HG03045 (cell line): Measurements from ENCODE around the gene RAD21L1.

ENCODE experiments used
- ATAC-seq: cut with Tn5 transposase; IDR thresholded peaks from one replicate; pipeline ENCODE4 v1.9.1; 2021; ENCODE audit warnings: mild to moderate bottlenecking, moderate library complexity; ENCODE audit not compliant: unreplicated experiment

The RAD21L1 gene

DNA sequence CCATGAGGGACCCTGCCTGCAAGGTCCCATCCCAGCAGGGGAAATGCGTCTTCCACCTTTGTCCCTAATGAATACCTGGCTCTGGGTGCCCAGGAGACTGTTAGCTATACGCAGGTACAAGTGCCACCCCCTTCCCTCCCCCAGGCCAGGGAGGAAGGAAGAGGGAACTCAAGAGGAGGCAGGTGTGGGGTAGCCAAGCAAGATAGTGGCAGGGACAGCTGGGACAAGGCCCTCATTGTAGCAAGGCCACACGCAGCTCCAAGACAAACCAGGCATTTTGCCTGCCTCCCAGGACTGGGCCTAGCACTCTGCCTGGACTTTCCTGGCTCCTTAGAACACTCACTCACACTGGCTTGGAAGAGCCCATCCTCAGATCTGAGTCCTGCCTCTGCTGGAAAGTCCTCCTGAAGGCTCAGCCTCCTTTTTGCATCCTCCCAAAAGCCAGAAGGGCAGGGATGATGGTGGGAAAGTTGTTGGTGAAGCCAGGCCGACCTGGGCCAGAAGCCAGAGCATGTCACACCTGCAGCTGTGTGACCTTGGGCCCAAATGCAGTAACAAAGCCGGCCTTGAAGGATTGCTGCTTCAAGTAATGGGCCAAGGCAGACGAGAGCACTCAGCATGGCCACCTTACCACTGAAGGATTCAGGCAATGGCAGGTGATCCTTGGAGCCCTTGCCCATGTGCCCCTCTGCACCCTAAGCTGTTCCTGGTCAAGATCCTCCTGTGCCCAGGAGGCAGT is 68.0 kb downstream of the RAD21L1 start:
- ATAC-seq, result no peak

DNA sequence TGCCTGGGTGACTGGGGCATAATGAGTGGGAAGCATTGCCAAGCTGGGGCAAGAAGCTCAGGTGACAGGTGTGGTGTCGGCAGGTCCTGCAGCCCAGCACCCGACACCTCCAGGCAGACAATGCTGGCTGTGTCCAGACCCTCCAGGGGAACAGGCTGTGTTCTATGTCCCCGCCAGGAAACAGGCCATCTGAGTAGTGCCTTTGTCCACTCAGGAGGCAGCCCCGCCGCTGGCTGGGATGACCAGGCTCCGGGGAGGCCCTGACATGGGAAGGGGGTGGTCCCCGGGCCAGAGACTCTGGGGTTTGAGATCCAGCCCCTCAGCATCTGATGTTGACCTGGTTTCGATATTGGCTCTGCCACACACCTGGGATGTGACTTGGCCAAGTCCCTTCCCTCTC is 68.7 kb downstream of the RAD21L1 start:
- no peak for ATAC-seq

DNA sequence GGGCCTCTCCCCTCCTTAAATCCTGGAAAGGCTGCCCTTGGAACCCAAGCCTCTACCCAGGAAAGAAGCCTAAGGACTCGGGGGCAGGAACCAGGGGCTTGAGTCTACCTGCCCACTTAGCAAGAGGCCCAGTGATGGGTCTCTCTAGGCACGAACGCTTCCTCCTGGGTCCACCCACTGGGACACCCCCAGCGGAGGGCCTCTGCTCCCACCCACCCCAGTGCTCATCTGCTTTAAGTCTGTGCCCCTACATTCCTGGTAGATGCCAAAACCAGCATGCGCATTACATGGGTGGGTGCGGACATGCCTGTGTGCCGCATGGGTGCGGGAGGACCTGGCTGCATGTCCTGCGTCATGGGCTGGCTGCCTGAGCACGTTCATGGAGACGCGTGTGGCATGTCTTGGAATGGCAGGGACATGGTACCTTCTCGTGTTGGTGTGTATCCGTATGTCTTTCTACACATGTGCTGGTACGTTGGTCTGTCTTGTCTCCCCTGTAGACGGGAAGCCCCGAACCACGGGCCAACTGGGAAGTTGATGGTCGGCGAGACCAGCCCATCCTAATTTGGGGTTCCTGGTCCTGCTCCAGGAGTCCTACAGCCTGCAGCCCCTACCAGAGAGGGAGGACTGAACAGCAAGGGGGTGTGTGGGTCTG is 69.6 kb downstream of the RAD21L1 start:
- no peak for ATAC-seq

DNA sequence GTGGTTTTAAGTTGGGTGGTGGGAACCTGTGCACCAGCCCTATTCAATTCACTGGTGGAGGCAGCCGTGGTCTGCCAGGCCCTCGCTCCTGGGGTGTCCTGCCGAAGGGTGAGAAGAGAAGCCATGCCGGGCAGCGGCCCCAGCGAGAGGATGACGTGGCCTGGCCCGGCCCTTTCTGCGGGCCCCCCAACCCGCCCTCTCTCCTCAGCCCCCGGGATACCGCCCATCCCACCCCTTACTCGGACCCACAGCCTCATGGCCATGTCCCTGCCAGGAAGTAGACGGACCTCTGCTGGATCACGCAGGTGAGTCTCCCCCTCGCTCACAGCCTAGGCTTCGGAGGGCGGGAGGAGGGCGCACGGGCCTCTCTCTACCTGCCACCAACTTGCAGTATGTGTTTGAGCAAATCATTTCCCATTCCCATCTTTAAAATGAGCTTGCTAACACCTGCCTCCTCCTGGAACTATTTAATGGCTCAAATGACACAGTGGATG is 70.3 kb downstream of the RAD21L1 start:
- ATAC-seq, result no peak

- ATAC-seq, result no peak
These were observed 71.1 kb downstream of the RAD21L1 start for GRCh38 chr20:1296922-1297321.

DNA sequence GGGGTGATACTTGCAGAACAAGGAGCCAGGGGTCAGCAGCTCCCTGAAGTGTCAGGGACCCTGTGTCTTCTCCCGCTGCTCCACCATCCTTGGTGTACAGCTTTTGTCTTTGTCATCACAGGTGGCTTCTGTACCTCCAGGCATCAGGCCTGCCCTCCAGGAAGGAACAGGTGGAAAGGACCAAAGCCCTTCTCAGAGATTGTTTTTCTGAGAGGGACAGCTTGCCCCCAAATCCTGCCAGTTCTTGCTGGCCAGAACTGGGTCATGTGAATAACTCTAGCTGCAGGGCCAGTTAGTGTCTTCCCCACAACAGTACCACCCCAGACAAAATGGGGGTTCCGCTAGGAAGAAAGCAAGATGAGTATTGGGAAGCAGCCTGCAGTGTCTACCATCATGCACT is 71.6 kb downstream of the RAD21L1 start:
- ATAC-seq, result no peak

DNA sequence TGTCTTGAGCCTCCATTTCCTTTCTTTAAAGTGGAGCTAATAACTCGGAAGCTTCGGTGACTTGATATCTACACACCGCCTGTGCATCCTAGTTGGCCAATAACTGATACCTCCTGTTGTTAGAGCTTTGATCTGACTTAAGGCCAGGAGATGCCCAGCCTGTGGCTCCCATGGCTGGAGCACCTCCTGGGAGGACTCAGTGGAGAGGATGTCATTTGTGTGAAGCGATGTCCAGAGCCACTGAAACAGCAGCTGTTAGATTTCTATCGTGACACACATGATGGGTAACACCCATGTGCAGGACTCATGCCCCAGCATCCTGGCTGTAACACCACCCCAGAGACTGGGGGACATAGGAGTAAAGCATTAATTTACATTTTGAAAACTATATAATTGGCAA is 72.3 kb downstream of the RAD21L1 start:
- ATAC-seq, result no peak

DNA sequence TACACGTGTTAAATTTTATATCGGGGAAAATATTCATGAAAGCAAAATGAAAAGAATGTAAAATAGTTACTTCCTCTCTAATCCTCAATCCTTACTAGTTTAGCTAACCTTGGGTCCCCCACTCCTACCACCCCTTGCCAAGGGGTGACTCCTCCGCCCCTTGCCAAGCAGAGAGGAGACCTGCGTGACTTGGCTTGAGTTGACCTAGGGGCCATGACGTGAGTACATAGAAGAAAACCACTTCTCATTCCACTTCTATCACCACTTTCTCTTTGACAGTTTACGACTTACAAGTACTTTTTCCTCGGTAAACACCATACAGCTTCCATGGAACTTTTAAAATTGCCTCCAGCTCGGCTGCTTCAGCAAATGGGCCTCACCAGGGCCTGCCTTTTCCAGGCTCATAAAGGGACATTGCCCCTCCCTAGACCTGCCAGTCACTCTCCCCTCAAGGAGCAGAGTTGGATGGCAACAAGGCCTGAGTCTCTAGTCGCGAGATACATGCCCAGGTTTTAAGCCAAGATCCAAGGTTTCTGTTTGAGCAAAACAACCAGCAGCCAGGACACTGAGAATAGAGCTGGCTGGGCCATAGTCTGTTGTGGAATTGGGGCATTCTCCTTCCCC is 73.2 kb downstream of the RAD21L1 start:
- ATAC-seq, result no peak

GRCh38 chr20:1299522-1299921 is 73.7 kb downstream of the RAD21L1 start:
- no peak for ATAC-seq

- no peak for ATAC-seq
These were observed 74.4 kb downstream of the RAD21L1 start for GRCh38 chr20:1300083-1300840.

DNA sequence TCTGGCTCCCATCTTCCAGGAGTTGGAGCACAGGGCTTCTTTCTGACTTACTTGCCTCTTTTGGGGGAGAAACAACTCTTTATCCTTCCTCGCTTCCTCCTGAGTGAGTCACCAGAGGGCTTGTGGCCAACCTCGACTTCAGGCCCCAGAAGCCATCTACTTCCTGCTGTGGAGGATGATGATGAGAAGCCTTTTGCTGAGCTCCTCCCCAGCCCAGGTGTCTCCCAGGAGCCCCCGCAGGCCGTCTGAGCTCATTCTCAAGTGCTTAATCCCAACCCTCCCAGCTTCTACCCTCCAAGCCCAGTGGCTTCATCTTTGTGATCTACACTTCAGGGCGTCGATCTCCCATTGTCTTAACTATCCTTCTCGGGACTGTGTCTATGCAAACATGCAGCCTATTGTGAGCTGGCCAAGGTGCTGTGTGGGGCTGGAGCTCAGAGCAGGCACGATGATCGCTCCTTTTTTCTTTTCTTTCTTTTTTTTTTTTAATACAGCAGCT is 75.2 kb downstream of the RAD21L1 start:
- ATAC-seq, result no peak

DNA sequence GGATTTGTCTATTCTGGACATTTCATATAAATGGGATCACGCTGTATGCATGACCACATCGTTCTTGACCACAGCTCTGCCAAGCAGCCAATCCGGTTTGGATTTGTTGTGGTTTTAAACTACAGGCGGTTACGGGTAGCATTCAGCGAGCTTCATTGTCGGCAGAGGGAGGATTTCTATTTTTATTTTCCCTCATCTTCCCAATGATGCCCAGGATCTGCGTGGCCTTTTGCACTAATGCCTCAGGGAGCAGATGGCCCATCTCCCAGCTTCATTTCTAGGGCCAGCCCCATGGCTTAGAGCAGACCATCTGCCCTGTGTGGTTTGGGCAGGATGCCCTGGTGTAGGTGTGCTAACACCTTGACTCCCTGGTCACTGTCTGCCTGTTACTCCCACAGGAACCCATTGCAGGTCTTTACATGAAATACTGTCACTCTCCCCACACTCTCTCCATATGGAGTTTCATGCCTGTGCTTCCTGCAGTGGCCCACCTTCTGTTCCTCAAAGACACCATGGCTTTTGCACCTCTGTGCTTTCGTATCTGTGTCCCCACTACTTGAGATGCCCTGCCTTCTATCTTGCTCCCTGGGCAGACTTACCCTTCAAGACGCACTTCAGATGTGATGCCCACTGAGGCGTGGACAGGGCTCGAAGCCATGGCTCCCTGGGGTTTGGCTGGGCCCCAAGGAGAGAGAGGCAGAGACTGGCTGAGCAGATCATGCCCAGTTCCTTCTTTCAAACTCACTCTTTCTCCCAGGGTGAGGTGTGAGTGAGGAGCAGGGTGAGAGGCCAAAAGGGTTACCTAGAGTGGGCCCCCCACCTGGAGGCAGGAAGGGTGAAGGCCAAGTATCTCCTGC is 77.1 kb downstream of the RAD21L1 start:
- no peak for ATAC-seq

DNA sequence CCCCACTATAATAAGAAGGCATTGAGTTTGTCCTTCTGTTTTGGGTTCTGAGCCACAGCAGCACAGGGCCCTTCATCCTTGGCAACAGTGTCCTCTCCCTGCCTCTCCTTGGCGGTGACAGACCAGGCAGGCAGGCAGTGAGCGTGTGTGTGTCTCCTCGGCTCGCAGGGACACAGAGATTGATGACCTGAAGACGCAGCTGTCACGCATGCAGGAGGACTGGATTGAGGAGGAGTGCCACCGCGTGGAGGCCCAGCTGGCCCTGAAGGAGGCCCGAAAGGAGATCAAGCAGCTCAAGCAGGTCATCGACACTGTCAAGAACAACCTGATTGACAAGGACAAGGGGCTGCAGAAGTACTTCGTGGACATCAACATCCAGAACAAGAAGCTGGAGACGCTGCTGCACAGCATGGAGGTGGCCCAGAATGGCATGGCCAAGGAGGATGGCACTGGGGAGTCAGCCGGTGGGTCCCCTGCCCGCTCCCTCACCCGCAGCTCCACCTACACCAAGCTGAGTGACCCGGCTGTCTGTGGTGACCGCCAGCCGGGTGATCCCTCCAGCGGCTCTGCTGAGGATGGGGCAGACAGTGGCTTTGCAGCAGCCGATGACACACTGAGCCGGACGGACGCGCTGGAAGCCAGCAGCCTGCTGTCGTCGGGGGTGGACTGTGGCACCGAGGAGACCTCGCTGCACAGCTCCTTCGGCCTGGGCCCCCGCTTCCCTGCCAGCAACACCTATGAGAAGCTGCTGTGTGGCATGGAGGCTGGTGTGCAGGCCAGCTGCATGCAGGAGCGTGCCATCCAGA is 79.1 kb downstream of the RAD21L1 start:
- ATAC-seq, result no peak
